ENCODE measurements around the gene DCAF8.

GRCh38 chr1:160309571-160309970 is 47.2 kb upstream of the DCAF8 start:
- TF ChIP-seq TP53 (CRISPR knock-in tag; IDR thresholded peaks at IDR 0.05), result no peak
- no peak for TF ChIP-seq CTCF (IDR thresholded peaks at IDR 0.05)
- no peak for TF ChIP-seq ZNF121 (CRISPR knock-in tag; IDR thresholded peaks at IDR 0.05)
- TF ChIP-seq CDX4 (CRISPR knock-in tag; IDR thresholded peaks at IDR 0.05; ENCODE audit: borderline replicate concordance), result no peak
- no peak for TF ChIP-seq ZBTB21 (CRISPR knock-in tag; IDR thresholded peaks at IDR 0.05; ENCODE audit: borderline replicate concordance)
- no peak for TF ChIP-seq GABPB1 (CRISPR knock-in tag; IDR thresholded peaks at IDR 0.05)
- no peak for TF ChIP-seq MLX (CRISPR knock-in tag; IDR thresholded peaks at IDR 0.05)
- no peak for TF ChIP-seq ZNF512 (CRISPR knock-in tag; IDR thresholded peaks at IDR 0.05; ENCODE audit: borderline replicate concordance)
- TF ChIP-seq, protein P1, sequence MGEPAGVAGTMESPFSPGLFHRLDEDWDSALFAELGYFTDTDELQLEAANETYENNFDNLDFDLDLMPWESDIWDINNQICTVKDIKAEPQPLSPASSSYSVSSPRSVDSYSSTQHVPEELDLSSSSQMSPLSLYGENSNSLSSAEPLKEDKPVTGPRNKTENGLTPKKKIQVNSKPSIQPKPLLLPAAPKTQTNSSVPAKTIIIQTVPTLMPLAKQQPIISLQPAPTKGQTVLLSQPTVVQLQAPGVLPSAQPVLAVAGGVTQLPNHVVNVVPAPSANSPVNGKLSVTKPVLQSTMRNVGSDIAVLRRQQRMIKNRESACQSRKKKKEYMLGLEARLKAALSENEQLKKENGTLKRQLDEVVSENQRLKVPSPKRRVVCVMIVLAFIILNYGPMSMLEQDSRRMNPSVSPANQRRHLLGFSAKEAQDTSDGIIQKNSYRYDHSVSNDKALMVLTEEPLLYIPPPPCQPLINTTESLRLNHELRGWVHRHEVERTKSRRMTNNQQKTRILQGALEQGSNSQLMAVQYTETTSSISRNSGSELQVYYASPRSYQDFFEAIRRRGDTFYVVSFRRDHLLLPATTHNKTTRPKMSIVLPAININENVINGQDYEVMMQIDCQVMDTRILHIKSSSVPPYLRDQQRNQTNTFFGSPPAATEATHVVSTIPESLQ (CRISPR knock-in tag; IDR thresholded peaks at IDR 0.05), result no peak
- TF ChIP-seq CREB1 (CRISPR knock-in tag; IDR thresholded peaks at IDR 0.05), result no peak
- TF ChIP-seq SP1 (CRISPR knock-in tag; conservative IDR thresholded peaks at IDR 0.05), result no peak

Measured in WTC11 (cell line).